ENCODE results near the gene SDK1.

GRCh38 chr7:3688071-3688470 lies 387.0 kb downstream of the SDK1 start:
- TF ChIP-seq EZH2phosphoT487 (IDR thresholded peaks at IDR 0.05; ENCODE audit: unreplicated experiment), result no peak
- no peak for TF ChIP-seq EZH2 (IDR thresholded peaks at IDR 0.05; ENCODE audit: low read depth, unreplicated experiment)
- TF ChIP-seq CTCF (conservative IDR thresholded peaks at IDR 0.05; ENCODE audit: low read depth in 2 of 2), result no peak
- TF ChIP-seq REST (IDR thresholded peaks at IDR 0.05; ENCODE audit: unreplicated experiment), result no peak
- TF ChIP-seq POLR2AphosphoS5 (IDR thresholded peaks at IDR 0.05; ENCODE audit: low read depth), result no peak
- no peak for TF ChIP-seq CREB1 (CRISPR knock-in tag; IDR thresholded peaks at IDR 0.05; ENCODE audit: low read depth)
- TF ChIP-seq ZNF462 (CRISPR knock-in tag; IDR thresholded peaks at IDR 0.05), result no peak

All from GM23338 (cell line).